OCI-LY1 (cell line): ENCODE data around the gene ATG7.

Experiments used
- EZH2 ChIP-seq: fragments of 200-600 bp; sonication (generic), shearing (Covaris generic); IDR thresholded peaks from 2 replicates; pipeline ENCODE4 v1.8.0; 2017; ENCODE audit warnings: borderline replicate concordance, mixed run types, mild to moderate bottlenecking, antibody characterized with exemption, low read length, moderate library complexity, mixed read lengths
- TF ChIP-seq, protein P1 (sequence below): fragments of 200-600 bp; sonication (generic), shearing (Covaris generic); IDR thresholded peaks from 2 replicates; pipeline ENCODE4 v1.5.1; 2017; ENCODE audit warnings: mild to moderate bottlenecking, antibody characterized with exemption, low read length, moderate library complexity, mixed read lengths

DNA sequence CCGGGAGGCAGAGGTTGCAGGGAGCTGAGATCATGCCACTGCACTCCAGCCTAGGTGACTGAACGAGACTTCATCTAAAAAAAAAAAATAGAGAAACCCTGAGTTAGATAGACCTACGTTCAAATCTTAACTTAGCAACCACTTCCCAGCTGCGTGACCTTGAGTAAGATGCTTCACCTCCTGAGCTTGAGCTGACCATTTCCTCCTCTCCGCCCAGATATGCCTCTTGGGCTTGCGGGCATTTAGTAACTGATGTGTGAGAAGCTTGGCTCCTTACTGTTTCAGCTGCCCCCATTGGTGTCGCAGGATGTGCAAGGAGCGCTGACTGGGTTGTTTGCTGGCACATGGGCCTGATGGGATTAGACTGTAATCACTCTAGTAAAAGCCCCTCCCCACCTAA, 26.9 kb upstream of the ATG7 start:
- TF ChIP-seq EZH2: no peak
- TF ChIP-seq, protein P1, sequence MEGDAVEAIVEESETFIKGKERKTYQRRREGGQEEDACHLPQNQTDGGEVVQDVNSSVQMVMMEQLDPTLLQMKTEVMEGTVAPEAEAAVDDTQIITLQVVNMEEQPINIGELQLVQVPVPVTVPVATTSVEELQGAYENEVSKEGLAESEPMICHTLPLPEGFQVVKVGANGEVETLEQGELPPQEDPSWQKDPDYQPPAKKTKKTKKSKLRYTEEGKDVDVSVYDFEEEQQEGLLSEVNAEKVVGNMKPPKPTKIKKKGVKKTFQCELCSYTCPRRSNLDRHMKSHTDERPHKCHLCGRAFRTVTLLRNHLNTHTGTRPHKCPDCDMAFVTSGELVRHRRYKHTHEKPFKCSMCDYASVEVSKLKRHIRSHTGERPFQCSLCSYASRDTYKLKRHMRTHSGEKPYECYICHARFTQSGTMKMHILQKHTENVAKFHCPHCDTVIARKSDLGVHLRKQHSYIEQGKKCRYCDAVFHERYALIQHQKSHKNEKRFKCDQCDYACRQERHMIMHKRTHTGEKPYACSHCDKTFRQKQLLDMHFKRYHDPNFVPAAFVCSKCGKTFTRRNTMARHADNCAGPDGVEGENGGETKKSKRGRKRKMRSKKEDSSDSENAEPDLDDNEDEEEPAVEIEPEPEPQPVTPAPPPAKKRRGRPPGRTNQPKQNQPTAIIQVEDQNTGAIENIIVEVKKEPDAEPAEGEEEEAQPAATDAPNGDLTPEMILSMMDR: no peak
